ENCODE data around the gene GLI1. TPM values are rescaled to one million over a fixed set of nuclear protein-coding genes. Genes with fewer than 3 reads are reported as not detected.

Gene GLI1
- total and polyA plus RNA-seq, 2 donors (not counting 1 experiment from before 2014, with no cell fraction given), result 0.40 to 2.0 TPM

DNA sequence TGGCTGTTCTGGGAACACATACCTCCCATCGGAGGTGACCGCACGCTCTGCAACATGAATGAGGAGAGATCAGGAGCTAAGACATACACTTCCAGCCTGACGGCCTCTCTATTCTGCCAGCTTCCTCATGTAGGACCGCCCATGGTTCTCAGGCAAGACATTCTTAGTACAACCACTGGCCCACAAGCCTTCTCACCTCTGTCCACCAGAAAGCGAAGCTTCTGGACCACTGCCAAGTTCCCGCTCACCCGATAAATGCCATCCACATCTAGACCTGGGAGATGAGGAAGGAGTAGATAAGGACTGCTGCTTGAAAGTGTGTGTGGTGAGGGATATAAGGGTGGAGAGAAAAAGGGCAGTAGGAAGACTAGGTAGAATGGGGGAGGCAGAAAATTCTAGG, 14.8 kb downstream of the GLI1 start:
- no peak for DNase-seq (ENCODE audit: low read depth in 2 of 2)
- no peak overlapping the region for H2AFZ ChIP-seq (ENCODE audit: low read length)
- H3K4me2 ChIP-seq (ENCODE audit: extremely low read depth, insufficient read depth, low read length), result no peak overlapping the region
- H3K4me1 ChIP-seq (ENCODE audit: control insufficient read depth, extremely low read depth, insufficient read depth, low read length), result no peaks in the 10 kb centered on the region
- no peaks in the 10 kb centered on the region for H3K36me3 ChIP-seq (ENCODE audit: control insufficient read depth, insufficient read depth, low read length)
- no peak overlapping the region for H3K9ac ChIP-seq (ENCODE audit: insufficient read depth, low read length)
- no peaks in the 10 kb centered on the region for H3K79me2 ChIP-seq (ENCODE audit: control insufficient read depth, insufficient read depth, low read length)
- H3K9me3 ChIP-seq (ENCODE audit: control insufficient read depth, insufficient read depth, low read depth, low read length), result no peaks in the 10 kb centered on the region
- no peak for TF ChIP-seq CTCF (conservative IDR thresholded peaks at IDR 0.05 in 1 of 2, IDR thresholded peaks at IDR 0.05 in 1 of 2; ENCODE audit: low read depth in 1 of 2, low read length in 2 of 2)
- no peak for TF ChIP-seq EZH2 (IDR thresholded peaks at IDR 0.05; ENCODE audit: low read length, missing control alignments)
- peaks cover 53% of the 10 kb centered on the region for H3K27me3 ChIP-seq (ENCODE audit: control insufficient read depth, insufficient read depth, low read length)
- H4K20me1 ChIP-seq (ENCODE audit: control insufficient read depth, extremely low read depth, insufficient read depth, low read length), result no peaks in the 10 kb centered on the region
- no peak overlapping the region for H3K27ac ChIP-seq (ENCODE audit: insufficient read depth, low read length)
- no peak overlapping the region for H3K4me3 ChIP-seq (replicated peaks in 1 of 4; ENCODE audit: control extremely low read depth in 1 of 4, insufficient read depth in 1 of 4, low read depth in 3 of 4, low read length in 4 of 4)

GRCh38 chr12:57474862-57475261, 15.3 kb downstream of the GLI1 start:
- no peak for DNase-seq (ENCODE audit: low read depth in 2 of 2)
- TF ChIP-seq EZH2 (IDR thresholded peaks at IDR 0.05; ENCODE audit: low read length, missing control alignments), result peak; percentile 68
- no peak for TF ChIP-seq CTCF (conservative IDR thresholded peaks at IDR 0.05 in 1 of 2, IDR thresholded peaks at IDR 0.05 in 1 of 2; ENCODE audit: low read depth in 1 of 2, low read length in 2 of 2)
- no peak overlapping the region for H3K9ac ChIP-seq (ENCODE audit: insufficient read depth, low read length)
- no peak overlapping the region for H3K4me2 ChIP-seq (ENCODE audit: extremely low read depth, insufficient read depth, low read length)
- H3K79me2 ChIP-seq (ENCODE audit: control insufficient read depth, insufficient read depth, low read length), result no peaks in the 10 kb centered on the region
- no peaks in the 10 kb centered on the region for H4K20me1 ChIP-seq (ENCODE audit: control insufficient read depth, extremely low read depth, insufficient read depth, low read length)
- no peak overlapping the region for H3K4me3 ChIP-seq (replicated peaks in 1 of 4; ENCODE audit: control extremely low read depth in 1 of 4, insufficient read depth in 1 of 4, low read depth in 3 of 4, low read length in 4 of 4)
- H3K9me3 ChIP-seq (ENCODE audit: control insufficient read depth, insufficient read depth, low read depth, low read length), result no peaks in the 10 kb centered on the region
- H3K27me3 ChIP-seq (ENCODE audit: control insufficient read depth, insufficient read depth, low read length), result peaks cover 54% of the 10 kb centered on the region
- no peaks in the 10 kb centered on the region for H3K36me3 ChIP-seq (ENCODE audit: control insufficient read depth, insufficient read depth, low read length)
- no peak overlapping the region for H2AFZ ChIP-seq (ENCODE audit: low read length)
- no peak overlapping the region for H3K27ac ChIP-seq (ENCODE audit: insufficient read depth, low read length)
- no peaks in the 10 kb centered on the region for H3K4me1 ChIP-seq (ENCODE audit: control insufficient read depth, extremely low read depth, insufficient read depth, low read length)

DNA sequence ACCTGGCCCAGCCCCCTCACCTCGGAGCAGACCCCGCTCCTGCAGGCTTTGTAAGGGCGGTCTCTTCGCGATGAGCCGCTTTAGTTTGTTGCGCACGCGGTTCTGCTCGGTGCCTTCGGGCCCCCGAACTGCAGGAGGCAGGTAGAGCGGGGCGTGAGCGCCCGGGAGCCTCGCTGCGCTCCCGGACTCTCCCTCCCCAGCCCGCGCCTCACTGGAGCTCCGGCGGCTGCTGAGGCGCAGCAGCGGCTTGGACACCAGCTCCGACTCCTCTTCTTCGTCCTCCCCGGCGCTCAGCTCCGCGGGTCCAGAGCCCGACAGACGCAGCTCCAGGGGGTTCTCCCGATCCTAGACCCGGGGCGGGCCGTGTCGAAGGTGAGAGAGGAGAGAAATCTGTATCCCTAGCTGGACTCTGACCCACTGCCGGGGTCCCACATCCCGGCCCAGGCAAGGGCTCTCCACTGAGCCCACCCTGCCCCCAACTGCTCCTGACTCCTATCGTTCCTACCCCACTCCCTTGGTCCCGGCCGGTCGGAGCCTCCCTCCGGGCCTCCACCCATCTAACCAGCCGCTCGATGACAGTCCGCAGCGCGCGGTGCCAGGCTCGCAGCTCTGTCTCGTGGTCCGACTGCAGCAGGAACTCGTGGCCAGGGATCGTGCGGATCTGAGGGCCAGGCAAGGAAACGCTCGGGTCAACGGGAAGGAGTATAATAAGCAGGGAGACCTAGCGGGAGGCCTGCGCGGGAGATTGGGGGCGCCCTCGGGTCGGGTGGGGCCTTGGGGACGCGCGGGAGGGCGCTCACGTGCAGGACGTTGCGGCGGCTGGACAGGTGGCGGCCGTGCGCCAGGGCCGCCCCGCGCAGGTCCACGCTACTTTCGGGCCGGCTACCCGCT, 15.9 kb downstream of the GLI1 start:
- Histone ChIP-seq H4K20me1 (ENCODE audit: control insufficient read depth, extremely low read depth, insufficient read depth, low read length) (no peaks in the 10 kb centered on the region), H3K27me3 (ENCODE audit: control insufficient read depth, insufficient read depth, low read length) (peaks cover 59% of the 10 kb centered on the region), H3K9me3 (ENCODE audit: control insufficient read depth, insufficient read depth, low read depth, low read length) (no peaks in the 10 kb centered on the region), H3K4me1 (ENCODE audit: control insufficient read depth, extremely low read depth, insufficient read depth, low read length) (no peaks in the 10 kb centered on the region), H3K36me3 (ENCODE audit: control insufficient read depth, insufficient read depth, low read length) (no peaks in the 10 kb centered on the region), H2AFZ (ENCODE audit: low read length) (no peak overlapping the region), H3K4me2 (ENCODE audit: extremely low read depth, insufficient read depth, low read length) (peak overlapping the region; percentile 79), H3K79me2 (ENCODE audit: control insufficient read depth, insufficient read depth, low read length) (no peaks in the 10 kb centered on the region), H3K4me3 (replicated peaks in 1 of 4; ENCODE audit: control extremely low read depth in 1 of 4, insufficient read depth in 1 of 4, low read depth in 3 of 4, low read length in 4 of 4) (peak overlapping the region in 1 of 4 experiments; percentile 33), H3K27ac (ENCODE audit: insufficient read depth, low read length) (no peak overlapping the region), H3K9ac (ENCODE audit: insufficient read depth, low read length) (no peak overlapping the region)
- no peak for TF ChIP-seq CTCF (conservative IDR thresholded peaks at IDR 0.05 in 1 of 2, IDR thresholded peaks at IDR 0.05 in 1 of 2; ENCODE audit: low read depth in 1 of 2, low read length in 2 of 2)
- TF ChIP-seq EZH2 (IDR thresholded peaks at IDR 0.05; ENCODE audit: low read length, missing control alignments), result peak; percentile 58
- DNase-seq (ENCODE audit: low read depth in 2 of 2), result peak in 1 of 2 donors; percentile 26

All from fibroblast of lung (primary cell).